Naive B cell (primary cell): Measurements from ENCODE around the gene SLC48A1. TPM values are rescaled to one million over a fixed set of nuclear protein-coding genes. Genes with fewer than 3 reads are reported as not detected.
A peak's percentile ranks its signal among the peaks of the same experiment; 100 is the strongest.
"Not testable (repeated sequence)": the region's sequence is repeated elsewhere in the genome, so short reads cannot be mapped to it uniquely, and the experiment has no call there.

Experiments
- ATAC-seq, 2 donors: fragments of 150-1000 bp; cut with Tn5 transposase; 2 replicates each; pipeline ENCODE4 v1.10.0; 2021; ENCODE audit warnings: low read depth in 2 of 2, mild to moderate bottlenecking in 2 of 2, moderate library complexity in 2 of 2
- DNase-seq: peaks from one replicate; pipeline ENCODE4 v3.0.0; 2022
- H3K27ac Mint-ChIP-seq, 6 donors: one replicate each; pipeline ENCODE4 v1.8.0; 2020 to 2022; ENCODE audit warnings: mild to moderate bottlenecking in 6 of 6, mixed read lengths in 6 of 6, moderate library complexity in 5 of 6, inconsistent platforms in 2 of 6
- H3K27me3 Mint-ChIP-seq, 3 donors: one replicate each; pipeline ENCODE4 v1.8.0; 2021 to 2022; ENCODE audit warnings: mixed read lengths in 3 of 3, mild to moderate bottlenecking in 1 of 3
- H3K36me3 Mint-ChIP-seq, 2 donors: one replicate each; pipeline ENCODE4 v1.8.0; 2020 to 2022; ENCODE audit warnings: mixed read lengths in 2 of 2, inconsistent platforms in 1 of 2, mild to moderate bottlenecking in 1 of 2
- H3K4me1 Mint-ChIP-seq, 3 donors: one replicate each; pipeline ENCODE4 v1.8.0; 2020 to 2022; ENCODE audit warnings: mixed read lengths in 3 of 3, inconsistent platforms in 1 of 3, mild to moderate bottlenecking in 1 of 3, moderate library complexity in 1 of 3
- H3K4me3 Mint-ChIP-seq, 8 donors: one replicate each; pipeline ENCODE4 v1.8.0; 2020 to 2022; ENCODE audit warnings: mild to moderate bottlenecking in 8 of 8, mixed read lengths in 8 of 8, moderate library complexity in 8 of 8, inconsistent platforms in 2 of 8
- H3K9me3 Mint-ChIP-seq, 7 donors: one replicate each; pipeline ENCODE4 v1.8.0; 2020 to 2022; ENCODE audit warnings: mixed read lengths in 7 of 7, mild to moderate bottlenecking in 5 of 7, inconsistent platforms in 2 of 7, moderate library complexity in 1 of 7
- polyA plus RNA-seq, 6 donors: library from polyadenylated mRNA; unstranded; fragments of 300-500 nt; fragmentation: Illumina TruSeq; gene quantifications; one replicate each; pipeline ENCODE4 v1.2.3, GENCODE V29; 2021; ENCODE audit warnings: low read depth in 6 of 6

The SLC48A1 gene
- polyA plus RNA-seq, 6 donors from 2014 or later = 12.2 to 18.3 (median 13.9) TPM

DNA sequence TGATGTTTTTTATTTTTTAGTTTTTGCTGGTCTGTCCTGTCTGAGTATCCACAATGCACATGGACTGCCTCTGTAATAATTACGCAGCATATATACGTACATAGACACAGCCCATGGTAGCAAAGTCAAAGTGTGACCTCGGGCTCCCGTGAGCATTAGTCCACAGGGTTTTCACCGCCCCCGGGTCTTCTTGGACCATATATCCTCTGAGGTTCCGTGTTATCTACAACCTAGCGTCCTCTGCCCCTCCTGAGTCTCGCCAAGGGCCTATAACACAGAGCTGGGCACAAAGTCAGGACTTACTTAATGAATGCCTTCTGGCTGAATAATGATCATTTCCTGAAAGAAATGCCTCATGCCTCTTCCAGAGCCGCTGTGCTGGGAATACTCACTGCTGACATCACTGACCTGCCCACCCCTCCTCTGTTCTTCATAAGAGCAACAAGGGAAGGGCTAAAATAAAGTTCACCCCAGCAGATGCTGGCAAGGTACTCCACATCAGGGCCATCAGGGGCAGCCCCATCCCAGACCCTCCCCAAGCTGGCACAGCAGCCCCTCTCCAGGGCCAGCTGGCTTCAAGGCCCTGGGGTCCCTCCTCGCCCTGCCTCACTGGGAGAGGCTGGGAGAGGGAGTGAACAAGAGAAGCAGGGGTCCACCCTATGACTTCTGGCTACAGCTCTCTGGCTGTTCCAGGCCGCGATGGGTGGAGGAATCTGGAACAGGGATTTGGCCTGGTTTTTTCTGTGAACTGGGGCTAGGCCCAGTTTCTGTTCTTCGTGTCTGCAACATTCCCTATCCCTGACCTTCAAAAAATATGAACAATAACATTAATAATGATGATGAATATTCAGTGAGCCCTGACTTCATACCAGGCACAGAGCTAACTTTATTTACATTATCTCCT, 38.8 kb downstream of the SLC48A1 start:
- H3K27ac Mint-ChIP-seq = peak overlapping the region; percentile 96 to 99 (median 99)
- H3K9me3 Mint-ChIP-seq = no peaks in the 10 kb centered on the region
- peak overlapping the region; percentile 86 to 96 (median 90) for H3K4me3 Mint-ChIP-seq
- H3K27me3 Mint-ChIP-seq = no peaks in the 10 kb centered on the region
- peak in 1 of 2 donors; percentile 8 for ATAC-seq
- peaks cover 73 to 99% (median 94%) of the 10 kb centered on the region in 3 donors for H3K4me1 Mint-ChIP-seq
- H3K36me3 Mint-ChIP-seq = no peaks in the 10 kb centered on the region
- DNase-seq = peak; percentile 42

DNA sequence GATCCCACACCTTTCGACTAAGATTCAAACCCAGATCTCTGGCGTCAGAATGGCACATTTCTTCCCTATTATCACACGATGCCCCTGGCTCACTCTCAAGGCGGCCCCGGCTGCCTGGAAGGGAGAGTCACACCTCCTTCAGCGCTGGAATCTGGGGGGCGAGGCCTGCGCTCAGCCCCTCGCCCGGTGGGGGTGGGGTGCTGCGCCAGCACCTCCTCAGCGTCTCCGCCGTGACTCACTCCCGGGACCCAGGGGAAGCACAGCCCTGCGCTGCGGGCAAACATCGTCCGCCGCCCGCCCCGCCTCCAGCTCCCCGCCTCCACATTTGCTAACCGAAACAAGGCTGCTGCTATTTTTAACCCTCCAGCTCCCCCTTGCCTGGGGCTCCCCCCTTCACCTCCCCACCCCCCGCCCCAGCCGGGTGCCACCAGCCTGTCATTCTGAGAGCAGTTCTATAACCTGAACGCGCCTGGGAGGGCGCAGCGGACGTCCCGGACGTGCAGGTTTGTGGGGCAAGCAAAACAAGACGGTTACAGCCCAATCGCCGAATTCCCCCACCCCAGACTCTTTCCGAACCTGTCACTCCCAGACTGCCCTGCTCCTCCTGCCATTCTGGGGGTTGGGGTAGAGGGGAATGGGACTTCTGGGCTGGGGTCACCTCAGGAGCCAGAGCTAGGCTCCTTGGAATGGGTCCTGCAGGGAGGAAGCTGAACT, 39.9 kb downstream of the SLC48A1 start:
- peak overlapping the region; percentile 86 to 96 (median 90) for H3K4me3 Mint-ChIP-seq
- peak; percentile 84 for DNase-seq
- H3K27me3 Mint-ChIP-seq = no peaks in the 10 kb centered on the region
- H3K4me1 Mint-ChIP-seq = peaks cover 73 to 99% (median 94%) of the 10 kb centered on the region in 3 donors
- H3K36me3 Mint-ChIP-seq = no peaks in the 10 kb centered on the region
- H3K9me3 Mint-ChIP-seq = no peaks in the 10 kb centered on the region
- ATAC-seq = peak; percentile 72 to 77
- H3K27ac Mint-ChIP-seq = peak overlapping the region; percentile 96 to 99 (median 98)

DNA sequence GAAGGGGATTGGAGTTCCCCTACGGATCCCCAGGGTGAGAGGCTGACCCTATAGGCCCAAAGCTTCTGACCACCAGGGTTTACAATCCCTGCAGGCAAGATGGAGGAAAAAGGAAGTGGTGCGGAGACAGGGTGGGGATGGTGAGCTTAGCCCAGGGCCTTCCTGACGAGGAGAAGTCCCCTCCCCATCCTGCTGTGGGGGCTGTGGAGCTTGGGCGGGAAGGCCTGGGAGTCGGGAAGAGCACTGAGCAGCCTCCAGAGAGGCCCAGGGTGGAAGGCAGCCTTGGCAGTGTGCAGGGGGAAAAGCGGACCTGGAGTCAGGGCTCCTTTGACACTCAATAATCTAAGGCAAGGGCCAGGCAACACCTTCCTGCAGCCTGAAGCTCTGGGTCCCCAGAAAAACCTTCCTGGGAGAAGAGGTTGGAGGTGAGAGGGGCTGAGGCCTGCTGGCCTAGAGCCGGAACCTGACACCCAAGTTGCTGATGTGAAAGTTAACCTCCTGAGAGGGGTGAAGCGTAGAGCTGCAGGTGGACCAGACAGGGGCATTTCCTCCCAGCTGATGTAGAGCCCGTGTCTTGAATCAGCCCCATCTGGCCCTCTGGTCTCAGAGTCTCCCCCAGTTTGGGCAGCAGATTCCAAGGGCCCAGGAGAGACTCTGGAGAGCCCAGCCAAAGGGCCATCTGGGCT, 40.6 kb downstream of the SLC48A1 start:
- ATAC-seq (peak; percentile 3 to 19), DNase-seq (peak; percentile 38)
- no peaks in the 10 kb centered on the region for H3K9me3 Mint-ChIP-seq
- H3K4me1 Mint-ChIP-seq = peaks cover 73 to 99% (median 94%) of the 10 kb centered on the region in 3 donors
- H3K27me3 Mint-ChIP-seq = no peaks in the 10 kb centered on the region
- peak overlapping the region; percentile 86 to 96 (median 90) for H3K4me3 Mint-ChIP-seq
- peak overlapping the region; percentile 94 to 99 (median 98) for H3K27ac Mint-ChIP-seq
- H3K36me3 Mint-ChIP-seq = no peaks in the 10 kb centered on the region

DNA sequence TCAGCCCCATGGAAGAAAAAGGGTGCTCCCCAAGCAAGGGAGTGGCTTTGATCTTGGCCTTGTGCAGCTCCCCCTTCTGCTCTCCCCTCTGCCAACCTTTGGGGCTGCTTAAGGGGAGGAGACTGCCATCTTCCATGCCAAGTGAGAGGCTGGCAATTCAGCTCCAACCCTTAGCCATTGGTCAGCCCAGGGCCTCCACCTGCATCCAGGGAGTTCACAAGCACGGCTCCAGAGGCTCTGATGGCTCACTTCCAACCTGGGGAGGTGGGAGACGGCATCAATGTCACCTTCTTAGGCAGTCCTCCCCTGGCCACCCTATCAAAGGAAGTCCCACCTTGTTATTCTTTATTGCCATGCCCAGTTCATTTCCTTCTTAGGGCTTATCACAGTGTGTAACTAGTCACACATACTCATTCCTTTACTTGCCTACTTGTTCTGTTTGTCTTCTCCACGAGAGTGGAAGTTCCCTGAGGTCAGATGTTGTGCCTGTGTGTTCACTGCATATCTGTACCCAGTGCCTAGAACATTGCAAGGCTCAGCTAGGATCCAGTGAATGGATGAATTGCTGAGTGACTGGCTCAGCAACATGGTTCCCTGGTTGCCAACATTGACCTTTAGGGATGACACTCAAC, 41.6 kb downstream of the SLC48A1 start:
- peak overlapping the region; percentile 36 to 96 (median 87) for H3K4me3 Mint-ChIP-seq
- peaks cover 67 to 94% (median 90%) of the 10 kb centered on the region in 3 donors for H3K4me1 Mint-ChIP-seq
- no peaks in the 10 kb centered on the region for H3K27me3 Mint-ChIP-seq
- H3K27ac Mint-ChIP-seq = peak overlapping the region; percentile 64 to 99 (median 98)
- H3K36me3 Mint-ChIP-seq = no peaks in the 10 kb centered on the region
- DNase-seq = no peak
- no peaks in the 10 kb centered on the region for H3K9me3 Mint-ChIP-seq
- no peak for ATAC-seq

DNA sequence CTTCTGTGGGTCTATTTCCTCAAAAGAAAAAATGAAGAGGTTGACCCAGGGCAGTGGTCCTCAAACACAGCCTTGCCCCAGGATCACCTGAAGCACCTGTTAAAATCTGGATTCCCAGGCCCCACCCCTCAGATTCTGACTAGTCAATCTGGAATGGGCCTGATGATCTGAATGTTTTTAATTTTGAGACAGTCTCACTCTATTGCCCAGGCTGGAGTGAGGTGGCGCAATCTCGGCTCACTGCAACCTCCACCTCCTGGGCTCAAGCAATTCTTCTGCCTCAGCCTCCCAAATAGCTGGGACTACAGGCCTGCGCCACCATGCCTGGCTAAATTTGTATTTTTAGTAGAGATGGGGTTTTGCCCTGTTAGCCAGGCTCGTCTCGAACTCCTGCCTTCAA, 42.4 kb downstream of the SLC48A1 start:
- peaks cover 68 to 91% (median 85%) of the 10 kb centered on the region in 3 donors for H3K4me1 Mint-ChIP-seq

DNA sequence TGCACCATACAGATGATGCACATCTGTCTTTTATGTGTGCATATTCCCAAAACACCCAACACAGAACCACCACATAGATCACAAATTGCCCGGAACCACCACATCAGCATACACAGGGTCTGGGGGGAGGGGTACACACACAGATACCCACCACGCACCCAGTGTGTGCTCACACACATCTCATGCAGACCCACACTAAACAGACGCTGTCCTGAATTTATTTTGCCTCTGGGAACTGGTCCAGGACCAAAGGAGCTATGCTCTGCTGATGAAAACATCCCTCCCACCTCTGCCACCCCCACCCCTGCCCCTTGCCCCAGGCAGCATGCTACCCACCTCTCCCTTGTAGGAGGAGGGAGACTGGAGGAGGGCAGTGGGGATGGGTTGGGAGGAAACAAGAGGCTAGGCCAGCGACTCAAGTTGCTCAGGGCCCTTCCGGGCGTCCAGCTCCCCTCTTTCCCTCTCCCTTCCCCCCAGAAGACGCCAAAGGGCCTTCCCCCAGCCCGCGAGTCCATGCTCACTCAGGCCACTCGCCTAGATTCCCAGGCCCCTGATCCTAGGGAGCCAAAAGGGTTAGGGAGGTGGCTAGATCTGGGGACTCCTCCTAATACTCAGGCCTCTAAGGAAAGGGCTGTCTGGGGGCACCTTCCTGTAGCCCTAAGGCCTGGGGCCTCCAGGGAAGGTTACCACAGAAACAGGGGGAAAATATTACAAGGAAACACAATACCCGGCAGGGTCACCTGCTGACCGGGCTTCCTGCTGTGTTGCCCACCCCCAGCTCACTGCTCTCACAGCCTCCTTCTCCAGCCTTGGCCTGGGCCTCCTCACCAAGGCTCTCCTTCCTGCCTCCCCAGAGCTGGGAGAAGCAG, 43.6 kb downstream of the SLC48A1 start:
- Mint-ChIP-seq H3K4me1 (peaks cover 66 to 89% (median 83%) of the 10 kb centered on the region in 3 donors), H3K36me3 (no peaks in the 10 kb centered on the region), H3K4me3 (peak overlapping the region; percentile 83 to 97 (median 92)), H3K27ac (peak overlapping the region; percentile 89 to 99 (median 97)), H3K9me3 (no peaks in the 10 kb centered on the region), H3K27me3 (no peaks in the 10 kb centered on the region)
- no peak for ATAC-seq
- DNase-seq = no peak

More for the DNA sequence above, 42.4 kb downstream of the SLC48A1 start:
- H3K9me3 Mint-ChIP-seq, H3K27me3 Mint-ChIP-seq, DNase-seq, ATAC-seq, H3K36me3 Mint-ChIP-seq: not testable (repeated sequence)
- H3K27ac Mint-ChIP-seq = peak overlapping the region; percentile 64 to 99 (median 98)
- H3K4me3 Mint-ChIP-seq = peak overlapping the region in 7 of 8 donors; percentile 27 to 96 (median 86)

DNA sequence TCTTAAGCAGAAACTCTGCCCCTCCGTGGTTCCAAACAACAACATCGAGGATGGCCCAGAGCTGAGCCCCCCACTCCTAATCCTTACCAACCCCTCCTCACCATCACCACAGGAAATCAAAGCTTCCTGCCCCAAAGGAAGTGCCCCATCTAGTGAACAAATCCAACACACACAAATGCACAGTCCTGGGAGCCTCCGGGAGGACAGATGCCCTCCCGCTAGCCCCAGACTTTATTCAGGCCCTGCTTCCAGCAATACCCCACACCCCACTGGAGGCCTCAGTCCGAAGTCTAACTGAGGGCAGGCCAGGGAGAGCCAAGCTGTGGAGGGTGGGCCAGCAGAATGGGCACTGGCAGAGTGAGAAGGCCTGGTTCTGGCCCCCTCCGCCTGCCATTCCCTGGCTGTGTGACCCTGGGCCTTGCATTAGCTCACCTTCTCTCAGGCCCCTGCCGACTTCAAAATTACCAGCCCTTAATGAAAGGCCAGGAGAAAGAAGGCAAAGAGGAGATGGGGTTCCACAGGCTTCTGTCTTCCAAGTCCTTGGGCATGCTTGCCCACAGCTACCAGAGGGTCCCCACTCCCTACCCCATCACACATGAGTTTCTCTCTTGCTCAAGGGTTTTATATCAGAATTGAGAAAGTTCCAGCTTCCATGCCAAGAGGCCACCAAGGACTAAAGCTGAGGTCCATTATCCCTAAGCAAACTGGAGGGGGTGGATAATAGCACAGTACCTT, 44.4 kb downstream of the SLC48A1 start:
- H3K27me3 Mint-ChIP-seq = no peaks in the 10 kb centered on the region
- no peaks in the 10 kb centered on the region for H3K36me3 Mint-ChIP-seq
- peak overlapping the region; percentile 89 to 99 (median 95) for H3K27ac Mint-ChIP-seq
- ATAC-seq (no peak), DNase-seq (no peak)
- H3K4me1 Mint-ChIP-seq = peaks cover 67 to 81% (median 77%) of the 10 kb centered on the region in 3 donors
- H3K4me3 Mint-ChIP-seq = peak overlapping the region; percentile 83 to 97 (median 92)
- H3K9me3 Mint-ChIP-seq = no peaks in the 10 kb centered on the region

DNA sequence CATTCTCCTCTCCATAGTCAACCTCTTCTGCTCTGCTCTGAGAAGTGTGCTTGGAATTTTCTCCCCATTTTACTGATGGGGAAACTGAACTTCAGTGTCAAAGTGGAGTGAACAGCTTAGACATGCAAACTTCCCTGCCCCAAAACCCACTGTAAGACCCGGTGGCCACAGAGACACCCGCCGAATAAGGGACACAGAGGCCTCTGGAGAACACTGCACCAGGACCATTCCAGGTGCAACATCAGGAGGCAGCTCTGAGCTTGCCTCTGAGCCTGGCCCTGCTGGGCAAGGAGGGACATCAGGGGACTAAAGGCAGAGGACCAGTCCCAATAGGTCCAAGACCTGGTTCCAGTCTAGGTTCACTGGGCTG, 45.0 kb downstream of the SLC48A1 start:
- ATAC-seq = no peak

DNA sequence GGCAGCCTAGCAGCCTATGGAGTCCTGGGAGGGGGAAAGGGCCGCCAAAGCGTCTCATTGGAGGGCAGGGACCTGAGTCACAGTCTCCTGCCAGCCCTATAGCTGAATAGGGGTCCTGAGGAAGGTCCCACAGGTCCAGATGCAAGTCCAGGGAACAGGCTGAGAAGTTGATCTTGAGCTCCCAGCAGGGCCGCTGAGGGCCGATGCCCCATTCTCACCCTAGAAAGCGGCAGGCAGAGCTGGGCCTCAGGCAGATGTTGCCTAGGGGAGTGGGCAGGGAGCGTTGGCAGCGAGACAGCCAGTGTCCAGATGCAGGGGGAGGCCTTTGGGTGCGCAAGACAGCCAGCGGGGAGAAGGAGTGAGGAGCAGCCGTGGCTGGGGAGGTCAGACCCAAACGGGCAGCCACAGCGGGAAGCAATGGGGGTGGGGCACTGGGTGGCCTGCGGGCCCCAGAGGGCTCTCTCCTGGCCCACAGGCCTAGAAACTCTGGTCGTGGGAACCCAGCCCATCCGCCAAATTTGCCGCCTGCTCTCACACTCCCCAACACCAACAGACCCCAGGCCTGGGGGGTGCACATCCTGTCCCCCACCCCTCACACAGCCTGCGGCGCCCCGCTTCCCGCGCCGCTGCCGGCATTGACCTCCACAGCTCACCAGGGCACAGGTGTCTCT, 45.6 kb downstream of the SLC48A1 start:
- H3K4me1 Mint-ChIP-seq = peaks cover 61 to 71% (median 69%) of the 10 kb centered on the region in 3 donors
- DNase-seq = no peak
- no peaks in the 10 kb centered on the region for H3K36me3 Mint-ChIP-seq
- ATAC-seq = peak in 1 of 2 donors; percentile 0
- H3K4me3 Mint-ChIP-seq = peak overlapping the region; percentile 83 to 97 (median 93)
- H3K27ac Mint-ChIP-seq = peak overlapping the region; percentile 78 to 99 (median 92)
- H3K27me3 Mint-ChIP-seq = no peaks in the 10 kb centered on the region
- H3K9me3 Mint-ChIP-seq = no peaks in the 10 kb centered on the region

More for the DNA sequence above, 45.0 kb downstream of the SLC48A1 start:
- Mint-ChIP-seq H3K9me3 (no peaks in the 10 kb centered on the region), H3K27ac (peak overlapping the region; percentile 79 to 99 (median 94)), H3K4me1 (peaks cover 67 to 75% (median 75%) of the 10 kb centered on the region in 3 donors), H3K27me3 (no peaks in the 10 kb centered on the region), H3K36me3 (no peaks in the 10 kb centered on the region), H3K4me3 (peak overlapping the region; percentile 83 to 97 (median 93))
- no peak for DNase-seq

DNA sequence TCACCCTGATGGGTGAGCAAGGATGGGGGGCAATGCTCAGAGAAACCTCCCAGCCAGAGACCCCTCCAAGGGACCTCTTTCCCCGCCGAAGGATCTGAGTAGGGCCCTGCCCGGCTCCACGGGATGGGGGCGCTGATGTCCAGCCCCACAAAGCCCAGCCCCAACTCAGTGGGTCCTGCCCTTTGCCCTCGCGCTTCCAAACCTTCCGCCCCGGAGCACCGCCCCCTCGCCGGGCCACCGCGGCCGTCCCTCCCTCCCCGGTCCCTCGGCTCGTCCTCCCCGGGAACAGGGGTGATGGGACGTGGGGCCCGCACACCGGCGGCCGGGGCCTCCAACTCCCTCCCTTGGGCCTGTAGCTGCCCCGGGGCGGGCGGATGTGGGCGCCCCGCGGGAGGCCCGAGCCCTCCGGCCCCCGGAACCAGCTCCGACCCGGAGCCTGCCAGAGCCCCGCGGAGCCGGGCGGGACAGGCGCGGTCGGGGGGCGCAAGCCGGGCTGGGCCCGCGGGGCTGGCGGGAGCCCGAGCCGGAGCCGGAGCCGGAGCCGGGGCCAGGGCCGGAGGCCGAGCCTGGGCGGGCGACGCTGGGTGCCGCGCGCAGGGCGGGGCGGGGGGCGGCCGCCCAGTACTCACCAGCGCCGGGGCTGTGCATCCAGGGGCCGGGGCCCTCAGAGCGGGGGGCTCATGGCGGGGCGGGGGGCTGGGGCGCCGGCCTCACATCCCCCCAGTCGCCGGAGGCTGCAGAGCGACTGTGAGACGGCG, 46.3 kb downstream of the SLC48A1 start:
- Mint-ChIP-seq H3K27ac (peak overlapping the region; percentile 16 to 99 (median 92)), H3K4me3 (peak overlapping the region; percentile 83 to 97 (median 93)), H3K36me3 (no peaks in the 10 kb centered on the region), H3K27me3 (no peaks in the 10 kb centered on the region), H3K9me3 (no peaks in the 10 kb centered on the region), H3K4me1 (peaks cover 60 to 68% (median 67%) of the 10 kb centered on the region in 3 donors)
- ATAC-seq = peak; percentile 23 to 29
- peak; percentile 51 for DNase-seq
